Mesendoderm (in vitro differentiated cells): Measurements from ENCODE around the gene CPA5.

Experiments used
- DNase-seq: peaks from one replicate; pipeline ENCODE4 v3.0.0; 2013
- H2AK5ac ChIP-seq: 2 replicates; pipeline ENCODE4 v1.6.1; 2013; ENCODE audit warnings: low read length, inconsistent platforms
- H2BK120ac ChIP-seq: 2 replicates; pipeline ENCODE4 v1.6.1; 2013; ENCODE audit warnings: low read depth, mild to moderate bottlenecking, low read length, moderate library complexity, mixed read lengths
- H2BK15ac ChIP-seq: replicated peaks from 2 replicates; pipeline ENCODE4 v1.6.1; 2013; ENCODE audit warnings: low read depth, mild to moderate bottlenecking, moderate library complexity
- H2BK5ac ChIP-seq: 2 replicates; pipeline ENCODE4 v1.6.1; 2013; ENCODE audit warnings: low read length, inconsistent platforms
- H3K18ac ChIP-seq: 2 replicates; pipeline ENCODE4 v1.6.1; 2013; ENCODE audit warnings: mild to moderate bottlenecking, low read length, mixed read lengths
- H3K23ac ChIP-seq: one replicate; pipeline ENCODE4 v1.6.1; 2013; ENCODE audit warnings: low read length
- H3K27ac ChIP-seq: 2 replicates; pipeline ENCODE4 v1.5.1; 2013; ENCODE audit warnings: low read depth, mild to moderate bottlenecking, inconsistent platforms, low read length, moderate library complexity
- H3K27me3 ChIP-seq: 2 replicates; pipeline ENCODE4 v1.6.1; 2013; ENCODE audit warnings: low read length, control low read depth, mild to moderate bottlenecking, inconsistent platforms; ENCODE audit not compliant: insufficient read depth, poor library complexity
- H3K36me3 ChIP-seq: 2 replicates; pipeline ENCODE4 v1.6.1; 2013; ENCODE audit warnings: low read length, inconsistent platforms; ENCODE audit not compliant: control insufficient read depth, insufficient read depth
- H3K4ac ChIP-seq: one replicate; pipeline ENCODE4 v1.6.1; 2013; ENCODE audit warnings: low read depth, mild to moderate bottlenecking, low read length, moderate library complexity
- H3K4me1 ChIP-seq: 2 replicates; pipeline ENCODE4 v1.6.1; 2013; ENCODE audit warnings: low read depth, low read length, inconsistent platforms; ENCODE audit not compliant: control insufficient read depth
- H3K4me2 ChIP-seq: 2 replicates; pipeline ENCODE4 v1.6.1; 2013; ENCODE audit warnings: low read length
- H3K4me3 ChIP-seq: 2 replicates; pipeline ENCODE4 v1.5.1; 2013; ENCODE audit warnings: mild to moderate bottlenecking, low read length
- H3K56ac ChIP-seq: one replicate; pipeline ENCODE4 v1.6.1; 2013; ENCODE audit warnings: low read length
- H3K79me1 ChIP-seq: 2 replicates; pipeline ENCODE4 v1.6.1; 2013; ENCODE audit warnings: low read length, inconsistent platforms
- H3K79me2 ChIP-seq: 2 replicates; pipeline ENCODE4 v1.6.1; 2013; ENCODE audit warnings: mild to moderate bottlenecking, low read length; ENCODE audit not compliant: control insufficient read depth, insufficient read depth
- H3K9ac ChIP-seq: 2 replicates; pipeline ENCODE4 v1.6.1; 2013; ENCODE audit warnings: low read length, inconsistent platforms
- H4K5ac ChIP-seq: one replicate; pipeline ENCODE4 v1.6.1; 2013; ENCODE audit warnings: low read length
- H4K8ac ChIP-seq: one replicate; pipeline ENCODE4 v1.6.1; 2013; ENCODE audit warnings: low read depth, mild to moderate bottlenecking, control low read depth, low read length, moderate library complexity
- WGBS: extraction: QIAGEN DNeasy Blood & Tissue Kit; methylation state at CpG from one replicate; pipeline ENCODE4 v1.1.7; 2013; ENCODE audit warnings: low lambda C conversion rate, missing lambda C conversion rate; ENCODE audit not compliant: insufficient coverage; ENCODE audit errors: extremely low coverage; 5-methylcytosine and 5-hydroxymethylcytosine counted together

Gene CPA5

DNA sequence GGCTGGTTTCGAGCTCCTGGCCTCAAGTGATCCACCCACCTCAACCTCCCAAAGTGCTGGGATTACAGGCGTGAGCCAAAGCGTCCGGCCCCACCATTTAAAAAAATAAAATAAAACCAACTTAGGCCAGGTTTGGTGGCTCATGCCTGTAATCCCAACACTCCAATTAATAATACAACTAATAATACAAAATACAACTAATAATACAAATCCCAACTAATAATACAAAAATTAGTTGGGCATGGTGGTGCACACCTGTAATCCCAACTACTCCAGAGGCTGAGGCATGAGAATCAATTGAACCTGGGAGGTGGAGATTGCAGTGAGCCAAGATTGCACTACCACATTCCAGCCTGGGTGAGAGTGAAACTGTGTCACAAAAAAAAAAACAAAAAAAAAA is 68.6 kb downstream of the CPA5 start:
- no peaks in the 10 kb centered on the region for H3K36me3 ChIP-seq
- no peak overlapping the region for H4K5ac ChIP-seq
- no peak overlapping the region for H3K4ac ChIP-seq
- H2AK5ac ChIP-seq, result no peak overlapping the region
- H3K18ac ChIP-seq, result no peak overlapping the region
- no peak overlapping the region for H2BK15ac ChIP-seq
- no peak for DNase-seq
- H2BK5ac ChIP-seq, result no peak overlapping the region
- no peak overlapping the region for H3K4me3 ChIP-seq
- no peaks in the 10 kb centered on the region for H3K27me3 ChIP-seq
- no peak overlapping the region for H3K23ac ChIP-seq
- no peaks in the 10 kb centered on the region for H3K79me2 ChIP-seq
- H3K4me2 ChIP-seq, result no peak overlapping the region
- no peak overlapping the region for H2BK120ac ChIP-seq
- H3K4me1 ChIP-seq, result no peaks in the 10 kb centered on the region
- no peak overlapping the region for H3K56ac ChIP-seq
- H3K79me1 ChIP-seq, result no peaks in the 10 kb centered on the region
- H3K27ac ChIP-seq, result no peak overlapping the region
- no peak overlapping the region for H3K9ac ChIP-seq
- no peak overlapping the region for H4K8ac ChIP-seq
- no CpG with 5 or more reads among the region's 4 CpGs for WGBS

DNA sequence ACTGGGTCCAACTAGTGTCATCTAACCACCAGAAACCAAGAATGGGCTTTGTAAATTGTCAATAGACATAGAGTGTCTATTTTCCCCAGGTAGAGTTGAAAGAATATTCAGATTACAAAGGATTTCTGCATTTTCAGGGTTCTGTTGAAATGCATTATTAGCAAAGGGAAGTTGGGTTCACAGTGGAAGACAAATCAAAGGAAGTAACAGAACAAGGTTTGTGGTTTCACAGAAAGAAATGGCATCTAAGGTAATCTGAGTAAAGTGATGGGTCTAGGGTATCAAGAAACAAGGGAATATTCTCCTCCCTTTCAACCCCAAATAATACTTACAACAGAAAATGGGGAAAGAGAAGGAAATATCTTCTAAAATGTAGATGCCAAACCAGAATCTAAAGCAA is 70.4 kb downstream of the CPA5 start:
- H4K5ac ChIP-seq, result no peak overlapping the region

DNA sequence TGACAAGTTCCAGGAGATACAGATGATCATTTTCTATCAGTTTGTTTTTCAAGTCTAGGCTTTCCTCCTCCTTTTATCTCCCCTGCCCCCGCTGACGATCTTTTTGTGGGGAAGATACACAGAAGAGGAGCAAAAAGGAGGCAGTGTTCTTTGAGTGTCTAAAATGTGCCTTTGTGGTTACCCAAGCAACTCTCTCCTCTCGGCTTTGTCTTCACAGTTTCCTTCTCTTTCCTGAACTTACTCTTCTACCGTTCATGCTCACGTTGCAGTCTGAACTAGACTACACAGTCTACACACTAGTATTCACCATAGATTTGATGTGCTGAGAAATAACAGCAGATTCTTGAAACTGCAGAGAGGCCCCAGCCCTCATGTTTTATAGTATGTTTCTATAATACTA is 72.6 kb downstream of the CPA5 start:
- no peak overlapping the region for H3K9ac ChIP-seq
- H3K4ac ChIP-seq, result no peak overlapping the region
- no peak overlapping the region for H2BK15ac ChIP-seq
- no peaks in the 10 kb centered on the region for H3K4me1 ChIP-seq
- no peak overlapping the region for H4K8ac ChIP-seq
- H3K4me2 ChIP-seq, result no peak overlapping the region
- no peak overlapping the region for H3K4me3 ChIP-seq
- H4K5ac ChIP-seq, result no peak overlapping the region
- H3K79me1 ChIP-seq, result no peaks in the 10 kb centered on the region
- no peaks in the 10 kb centered on the region for H3K27me3 ChIP-seq
- H2BK120ac ChIP-seq, result no peak overlapping the region
- no peak overlapping the region for H3K18ac ChIP-seq
- WGBS, result no CpG with 5 or more reads among the region's 5 CpGs
- no peak overlapping the region for H2AK5ac ChIP-seq
- H3K23ac ChIP-seq, result no peak overlapping the region
- no peaks in the 10 kb centered on the region for H3K79me2 ChIP-seq
- H3K27ac ChIP-seq, result no peak overlapping the region
- H3K56ac ChIP-seq, result no peak overlapping the region
- DNase-seq, result no peak
- no peaks in the 10 kb centered on the region for H3K36me3 ChIP-seq
- H2BK5ac ChIP-seq, result no peak overlapping the region

More for the DNA sequence above, 70.4 kb downstream of the CPA5 start:
- Histone ChIP-seq H2BK120ac (no peak overlapping the region), H3K36me3 (no peaks in the 10 kb centered on the region), H3K23ac (no peak overlapping the region), H2BK5ac (no peak overlapping the region), H3K4ac (no peak overlapping the region), H2BK15ac (no peak overlapping the region), H3K4me3 (no peak overlapping the region), H3K56ac (no peak overlapping the region), H3K79me2 (no peaks in the 10 kb centered on the region), H3K4me1 (no peaks in the 10 kb centered on the region), H4K8ac (no peak overlapping the region), H3K27me3 (no peaks in the 10 kb centered on the region), H3K18ac (no peak overlapping the region), H3K4me2 (no peak overlapping the region), H2AK5ac (no peak overlapping the region), H3K79me1 (no peaks in the 10 kb centered on the region), H3K27ac (no peak overlapping the region), H3K9ac (no peak overlapping the region)
- no peak for DNase-seq

DNA sequence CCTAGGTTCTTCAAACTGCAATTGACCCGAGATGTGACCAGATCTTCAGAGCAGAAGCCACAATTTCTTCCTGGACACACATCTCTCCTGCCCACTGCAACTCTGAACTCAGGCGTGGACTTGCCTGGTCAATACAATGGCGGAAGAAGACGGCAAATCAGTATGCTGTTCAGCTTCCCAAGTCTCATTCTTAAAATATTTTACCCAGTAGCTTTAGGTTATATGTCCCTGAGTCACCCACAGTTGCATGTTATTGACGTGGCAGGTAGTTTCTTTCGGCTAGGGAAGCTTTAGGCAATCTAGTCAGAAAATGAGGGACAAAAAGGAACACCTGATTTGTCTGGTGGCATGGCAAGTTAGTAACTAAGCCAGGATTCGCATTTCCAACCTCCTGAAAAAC is 73.7 kb downstream of the CPA5 start:
- no peak overlapping the region for H2BK15ac ChIP-seq
- H3K79me2 ChIP-seq, result no peaks in the 10 kb centered on the region
- no peak overlapping the region for H4K8ac ChIP-seq
- no peak overlapping the region for H3K4me3 ChIP-seq
- H4K5ac ChIP-seq, result no peak overlapping the region
- no CpG with 5 or more reads among the region's 7 CpGs for whole genome bisulfite sequencing
- no peak for DNase-seq
- H3K56ac ChIP-seq, result no peak overlapping the region
- H3K4me1 ChIP-seq, result no peaks in the 10 kb centered on the region
- no peak overlapping the region for H2AK5ac ChIP-seq
- H3K23ac ChIP-seq, result no peak overlapping the region
- no peak overlapping the region for H2BK5ac ChIP-seq
- H2BK120ac ChIP-seq, result no peak overlapping the region
- H3K79me1 ChIP-seq, result no peaks in the 10 kb centered on the region
- H3K4ac ChIP-seq, result no peak overlapping the region
- H3K4me2 ChIP-seq, result no peak overlapping the region
- no peak overlapping the region for H3K9ac ChIP-seq
- H3K27me3 ChIP-seq, result no peaks in the 10 kb centered on the region
- H3K36me3 ChIP-seq, result no peaks in the 10 kb centered on the region
- H3K18ac ChIP-seq, result no peak overlapping the region
- no peak overlapping the region for H3K27ac ChIP-seq
